Kidney epithelial cell (primary cell): ENCODE data around the gene CEP170B. TPM values are rescaled to one million over a fixed set of nuclear protein-coding genes. Genes with fewer than 3 reads are reported as not detected.
"Not testable (repeated sequence)": the region's sequence is repeated elsewhere in the genome, so short reads cannot be mapped to it uniquely, and the experiment has no call there.

Experiments used
- DNase-seq: peaks from one replicate; pipeline ENCODE4 v3.0.0-alpha.2; 2010; ENCODE audit warnings: low read depth
- H3K27me3 ChIP-seq: 2 replicates; pipeline ENCODE4 v1.6.0; 2011; ENCODE audit warnings: low read length; ENCODE audit not compliant: control insufficient read depth, insufficient read depth
- H3K36me3 ChIP-seq: 2 replicates; pipeline ENCODE4 v1.5.1; 2011; ENCODE audit warnings: low read length; ENCODE audit not compliant: control insufficient read depth, insufficient read depth
- H3K4me3 ChIP-seq: 2 replicates; pipeline ENCODE4 v1.5.1; 2011; ENCODE audit warnings: low read depth, mild to moderate bottlenecking, control low read depth, low read length
- CTCF ChIP-seq: IDR thresholded peaks from 2 replicates; pipeline ENCODE4 v1.5.1; 2011; ENCODE audit warnings: mild to moderate bottlenecking, moderate library complexity, low read length, control low read depth, inconsistent platforms; ENCODE audit not compliant: insufficient read depth, poor library complexity, severe bottlenecking
- total RNA-seq: library from RNA; depleted of rRNA; stranded (reverse); fragments of >200 nt; gene quantifications from 2 replicates; pipeline ENCODE4 v1.2.3, GENCODE V29; 2015

Gene CEP170B
- total RNA-seq, 1 donor from 2014 or later = 51.9 TPM

- no peak overlapping the region for H3K4me3 ChIP-seq
- H3K36me3 ChIP-seq = no peaks in the 10 kb centered on the region
- no peak for TF ChIP-seq CTCF
- H3K27me3 ChIP-seq = peaks cover 4% of the 10 kb centered on the region
- no peak for DNase-seq
Measured at GRCh38 chr14:104939666-104940410, 74.8 kb downstream of the CEP170B start.

GRCh38 chr14:104940526-104941150, 75.6 kb downstream of the CEP170B start:
- H3K36me3 ChIP-seq = no peaks in the 10 kb centered on the region
- no peak overlapping the region for H3K4me3 ChIP-seq
- no peaks in the 10 kb centered on the region for H3K27me3 ChIP-seq
- TF ChIP-seq CTCF = peak; percentile 2
- no peak for DNase-seq

- no peak for DNase-seq
- TF ChIP-seq CTCF = no peak
- Histone ChIP-seq H3K36me3 (no peaks in the 10 kb centered on the region), H3K27me3 (no peaks in the 10 kb centered on the region), H3K4me3 (no peak overlapping the region)
Measured at GRCh38 chr14:104941508-104942365, 76.7 kb downstream of the CEP170B start.

GRCh38 chr14:104942586-104942985, 77.5 kb downstream of the CEP170B start:
- no peaks in the 10 kb centered on the region for H3K36me3 ChIP-seq
- H3K4me3 ChIP-seq = no peak overlapping the region
- H3K27me3 ChIP-seq = no peaks in the 10 kb centered on the region
- DNase-seq = no peak
- no peak for TF ChIP-seq CTCF

- DNase-seq, H3K36me3 ChIP-seq, H3K4me3 ChIP-seq: not testable (repeated sequence)
Measured at GRCh38 chr14:104943216-104944015, 78.3 kb downstream of the CEP170B start.

GRCh38 chr14:104944016-104944308, 78.9 kb downstream of the CEP170B start:
- H3K27me3 ChIP-seq, DNase-seq, H3K4me3 ChIP-seq, H3K36me3 ChIP-seq: not testable (repeated sequence)

More at GRCh38 chr14:104943216-104944015, 78.3 kb downstream of the CEP170B start:
- not testable (repeated sequence) for H3K27me3 ChIP-seq

- not testable (repeated sequence) for H3K36me3 ChIP-seq, H3K4me3 ChIP-seq, H3K27me3 ChIP-seq, DNase-seq
Measured at GRCh38 chr14:104944436-104945205, 79.6 kb downstream of the CEP170B start.

GRCh38 chr14:104945266-104945665, 80.2 kb downstream of the CEP170B start:
- not testable (repeated sequence) for H3K27me3 ChIP-seq, DNase-seq, H3K4me3 ChIP-seq, H3K36me3 ChIP-seq
